NCI-H187 (cell line): ENCODE measurements around the gene SCARB1.

Source experiments
- DNase-seq, 2 experiments: peaks; one replicate each; lab custom pipeline; 2025; lab: John Stamatoyannopoulos, UW

SCARB1 gene

GRCh38 chr12:124821252-124822200 lies 42.1 kb downstream of the SCARB1 start:
- no peak for DNase-seq

- DNase-seq = no peak
Observed at GRCh38 chr12:124820199-124820598, 43.5 kb downstream of the SCARB1 start.

- no peak for DNase-seq
Observed at GRCh38 chr12:124819525-124819924, 44.1 kb downstream of the SCARB1 start.

DNA sequence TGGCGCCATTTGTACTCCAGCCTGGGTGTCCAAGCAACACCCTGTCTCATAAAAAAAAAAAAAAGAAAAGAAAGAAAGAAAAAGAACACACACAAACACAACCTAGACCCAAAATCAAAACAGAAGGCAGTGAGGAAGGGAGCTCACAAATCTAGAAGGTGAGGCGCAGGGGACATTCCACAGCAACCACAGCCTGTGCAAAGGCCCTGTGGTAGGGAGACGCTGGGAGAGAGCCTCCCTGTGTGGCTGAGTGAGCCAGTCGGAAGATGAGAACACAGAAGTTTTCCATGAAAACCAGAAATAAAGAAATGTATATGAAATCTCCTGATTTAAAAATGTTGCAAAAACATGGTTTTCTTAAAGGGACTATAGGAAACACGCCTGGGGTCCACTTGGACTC lies 44.6 kb downstream of the SCARB1 start:
- no peak for DNase-seq

- no peak for DNase-seq
Observed at GRCh38 chr12:124817076-124818000, 46.3 kb downstream of the SCARB1 start.

GRCh38 chr12:124816295-124816854 lies 47.3 kb downstream of the SCARB1 start:
- DNase-seq = no peak

GRCh38 chr12:124814741-124815613 lies 48.7 kb downstream of the SCARB1 start:
- no peak for DNase-seq

GRCh38 chr12:124813782-124814181 lies 49.9 kb downstream of the SCARB1 start:
- no peak for DNase-seq

DNA sequence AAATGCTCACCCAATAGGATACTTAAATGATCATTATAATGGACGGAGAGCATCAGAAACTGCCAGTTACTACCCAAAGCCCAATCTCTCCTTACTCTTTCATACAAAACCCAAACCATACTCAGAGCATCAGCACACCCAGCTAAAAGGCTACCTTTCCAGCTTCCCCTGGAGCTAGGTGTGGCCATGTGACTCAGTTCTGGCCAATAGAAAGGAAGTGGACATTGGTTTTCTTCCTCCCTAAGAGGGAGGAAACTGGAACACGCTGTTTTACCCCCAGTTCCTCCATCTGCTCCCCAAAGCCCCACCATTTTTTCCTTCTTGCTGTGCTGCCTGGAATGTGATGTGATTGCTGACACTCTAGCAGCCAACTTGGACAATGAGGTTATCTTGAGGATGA lies 50.7 kb downstream of the SCARB1 start:
- DNase-seq = no peak

GRCh38 chr12:124812356-124812755 lies 51.3 kb downstream of the SCARB1 start:
- DNase-seq = no peak

DNA sequence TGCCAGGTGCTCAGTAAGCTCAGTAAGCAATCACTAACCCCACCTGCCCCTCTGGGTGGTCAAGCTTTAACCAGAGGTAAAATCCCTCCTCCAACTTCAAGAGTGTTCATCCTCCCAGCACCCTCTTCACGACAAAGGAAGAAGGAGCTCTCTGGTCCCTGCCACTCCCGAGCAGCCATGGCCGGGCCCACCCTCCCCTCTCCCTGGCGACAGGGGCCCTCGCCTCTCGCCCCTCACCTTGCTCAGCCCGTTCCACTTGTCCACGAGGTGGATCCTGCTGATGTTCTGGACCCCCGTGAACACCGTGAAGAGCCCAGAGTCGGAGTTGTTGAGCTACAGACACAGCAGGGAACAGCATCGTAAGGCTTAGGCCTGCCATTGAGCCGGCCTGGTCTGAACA lies 52.0 kb downstream of the SCARB1 start:
- no peak for DNase-seq

DNA sequence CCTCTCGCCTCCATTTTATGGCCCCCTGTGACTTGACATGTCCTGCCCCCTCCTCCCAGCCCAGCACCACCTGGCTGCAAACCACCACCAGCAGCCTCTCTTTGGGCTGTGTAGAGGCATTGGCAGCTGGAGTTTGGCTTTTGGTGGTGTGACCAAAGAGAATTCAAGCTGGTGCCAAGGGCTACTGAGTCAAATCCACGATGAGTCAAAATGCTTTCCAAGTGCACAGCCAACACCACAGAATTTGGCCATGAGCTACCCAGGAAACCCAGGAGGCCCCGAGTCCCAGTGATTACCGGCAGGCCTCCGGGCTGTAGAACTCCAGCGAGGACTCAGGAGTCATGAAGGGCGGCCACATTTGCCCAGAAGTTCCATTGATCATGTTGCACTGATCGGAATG lies 53.8 kb downstream of the SCARB1 start:
- DNase-seq = no peak

GRCh38 chr12:124809391-124809790 lies 54.3 kb downstream of the SCARB1 start:
- DNase-seq = no peak

- DNase-seq = no peak
Observed at GRCh38 chr12:124808272-124808671, 55.4 kb downstream of the SCARB1 start.

GRCh38 chr12:124805876-124806668 lies 57.6 kb downstream of the SCARB1 start:
- no peak for DNase-seq

GRCh38 chr12:124805050-124805449 lies 58.6 kb downstream of the SCARB1 start:
- no peak for DNase-seq

- no peak for DNase-seq
Observed at GRCh38 chr12:124804011-124804621, 59.5 kb downstream of the SCARB1 start.

DNA sequence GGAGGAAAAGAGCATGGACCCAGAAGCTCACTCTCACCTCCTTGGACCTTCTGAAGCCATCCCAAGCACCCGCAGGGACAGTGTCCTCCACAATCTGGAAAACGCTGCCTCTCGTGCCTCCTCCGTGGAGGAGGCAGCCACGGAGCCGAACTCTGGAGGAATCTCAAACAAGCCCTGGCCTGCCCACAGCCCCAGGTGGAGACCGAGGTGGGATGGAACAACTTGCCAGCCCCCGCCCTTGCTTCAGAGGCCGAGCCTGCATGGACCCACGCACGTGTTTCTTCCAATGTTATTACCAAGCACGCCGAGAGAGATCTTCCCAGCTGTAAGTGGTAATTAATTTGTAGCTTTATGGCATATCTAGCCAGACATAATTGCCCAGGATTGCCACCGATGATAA lies 61.3 kb downstream of the SCARB1 start:
- no peak for DNase-seq

- no peak for DNase-seq
Observed at GRCh38 chr12:124800506-124800905, 63.2 kb downstream of the SCARB1 start.

DNA sequence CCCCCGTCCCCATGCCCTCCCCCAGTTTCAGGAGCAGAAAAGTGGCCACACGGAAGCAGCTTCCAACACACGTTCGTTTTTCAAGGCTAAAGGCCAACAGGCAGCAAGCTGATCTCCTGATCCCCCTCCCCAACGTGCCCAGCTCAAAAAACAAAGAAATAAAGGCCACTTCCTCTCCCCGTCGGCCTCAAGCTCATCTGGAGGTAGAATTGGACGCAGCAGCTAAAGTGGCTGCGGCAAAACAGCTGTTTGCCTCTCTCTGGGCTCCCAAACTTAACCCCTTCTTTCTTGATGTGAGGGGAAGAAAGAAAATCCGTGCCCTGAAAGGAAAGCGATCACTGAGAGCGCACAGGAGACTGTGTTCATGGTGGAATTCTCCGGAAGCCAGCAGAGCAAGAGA lies 66.3 kb downstream of the SCARB1 start:
- no peak for DNase-seq
